K562 (cell line): ENCODE measurements around the gene DAZAP1. TPM values are rescaled to one million over a fixed set of nuclear protein-coding genes. Genes with fewer than 3 reads are reported as not detected.

Source experiments
- CBX1 ChIP-seq: sonication (generic); IDR thresholded peaks from 2 replicates; pipeline ENCODE4 v1.6.1; 2016; ENCODE audit warnings: antibody characterized with exemption, low read depth, mild to moderate bottlenecking
- CHCHD3 ChIP-seq: fragments of 250-450 bp; sonication (Bioruptor Pico); IDR thresholded peaks from 2 replicates; pipeline ENCODE4 v2.1.2; 2022; ENCODE audit warnings: mild to moderate bottlenecking
- HLTF ChIP-seq: fragments of 450-650 bp; IDR thresholded peaks from 2 replicates; pipeline ENCODE4 v1.6.1; 2016
- MIER1 ChIP-seq: fragments of 450-650 bp; IDR thresholded peaks from 2 replicates; pipeline ENCODE4 v1.6.1; 2016; ENCODE audit warnings: antibody characterized with exemption, mild to moderate bottlenecking, low read depth
- MTA3 ChIP-seq: fragments of 450-650 bp; formaldehyde crosslinking; IDR thresholded peaks from 2 replicates; pipeline ENCODE4 v1.6.1; 2017; ENCODE audit warnings: mild to moderate bottlenecking, borderline replicate concordance
- MYC ChIP-seq, 2 experiments: fragments of 250-450 bp in 1 of 2; sonication (Bioruptor Pico) in 1 of 2; IDR thresholded peaks; 2 replicates each; pipeline versions ENCODE4 v1.5.1 to v1.6.1; 2012 to 2021; ENCODE audit warnings: low read depth in 2 of 2, borderline replicate concordance in 1 of 2, improper control_type of control experiment in 1 of 2, low read length in 1 of 2, mild to moderate bottlenecking in 1 of 2, moderate library complexity in 1 of 2
- MYNN ChIP-seq, 2 experiments: sonication (generic); formaldehyde crosslinking in 1 of 2; IDR thresholded peaks; 2 replicates each; pipeline versions ENCODE4 v1.5.0 to v1.6.1; 2016 to 2020; ENCODE audit warnings: antibody characterized with exemption in 1 of 2, missing genetic modification reagents in 1 of 2
- SUPT5H ChIP-seq: fragments of 450-650 bp; IDR thresholded peaks from 2 replicates; pipeline ENCODE4 v1.6.1; 2016
- ZNF316 ChIP-seq: fragments of 450-650 bp; IDR thresholded peaks from 2 replicates; pipeline ENCODE4 v1.6.1; 2016
- ZNF407 ChIP-seq: fragments of 450-650 bp; IDR thresholded peaks from 2 replicates; pipeline ENCODE4 v1.6.1; 2016; ENCODE audit warnings: low read depth
- polyA plus RNA-seq, 8 experiments: library from polyadenylated mRNA; depleted of rRNA in 4 of 8; stranded (reverse) in 5 of 8; unstranded in 3 of 8; fragments of >200 nt; fragmentation: Nextera tagmentation in 2 of 8; fragmentation: Illumina TruSeq in 1 of 8; extraction: Ambion mirVana in 2 of 8; extraction: Trizol in 1 of 8; gene quantifications; 2 replicates each; pipeline versions ENCODE4 v1.2.1 to v1.2.3, GENCODE V29; 2011 to 2014; ENCODE audit warnings: inconsistent platforms in 1 of 8, missing spikeins in 1 of 8
- total RNA-seq, 7 experiments: library from RNA; depleted of rRNA in 6 of 7; stranded (reverse); fragments of >200 nt in 6 of 7; fragmentation: Illumina TruSeq in 2 of 7; extraction: Trizol in 2 of 7; gene quantifications; 2 replicates each; pipeline versions ENCODE4 v1.2.1 to v1.2.3, GENCODE V29; 2011 to 2021; ENCODE audit warnings: low replicate concordance in 1 of 7
- TF ChIP-seq, protein P1 (sequence below), 2 experiments: fragments of 250-450 bp in 1 of 2; fragments of 450-650 bp in 1 of 2; sonication (Bioruptor Pico) in 1 of 2; IDR thresholded peaks; 2 replicates each; pipeline versions ENCODE4 v1.6.1 to v1.8.0; 2016 to 2021; ENCODE audit warnings: mild to moderate bottlenecking in 2 of 2, moderate library complexity in 2 of 2, missing compliant biosample characterization in 1 of 2, missing genetic modification characterization in 1 of 2
- TF ChIP-seq, protein P2 (sequence below): fragments of 250-450 bp; sonication (Bioruptor Pico); IDR thresholded peaks from 2 replicates; pipeline ENCODE4 v1.5.0; 2022; ENCODE audit warnings: mild to moderate bottlenecking
- TF ChIP-seq, protein P3 (sequence below): sonication (generic); formaldehyde crosslinking; IDR thresholded peaks from 2 replicates; pipeline ENCODE4 v1.8.0; 2022; ENCODE audit warnings: mild to moderate bottlenecking, missing genetic modification reagents

Gene DAZAP1
- total and polyA plus RNA-seq, 9 of the 15 experiments (the other 6 are each of a cell fraction or from before 2014, with no cell fraction given) = 10.8 to 289 (median 142) TPM

DNA sequence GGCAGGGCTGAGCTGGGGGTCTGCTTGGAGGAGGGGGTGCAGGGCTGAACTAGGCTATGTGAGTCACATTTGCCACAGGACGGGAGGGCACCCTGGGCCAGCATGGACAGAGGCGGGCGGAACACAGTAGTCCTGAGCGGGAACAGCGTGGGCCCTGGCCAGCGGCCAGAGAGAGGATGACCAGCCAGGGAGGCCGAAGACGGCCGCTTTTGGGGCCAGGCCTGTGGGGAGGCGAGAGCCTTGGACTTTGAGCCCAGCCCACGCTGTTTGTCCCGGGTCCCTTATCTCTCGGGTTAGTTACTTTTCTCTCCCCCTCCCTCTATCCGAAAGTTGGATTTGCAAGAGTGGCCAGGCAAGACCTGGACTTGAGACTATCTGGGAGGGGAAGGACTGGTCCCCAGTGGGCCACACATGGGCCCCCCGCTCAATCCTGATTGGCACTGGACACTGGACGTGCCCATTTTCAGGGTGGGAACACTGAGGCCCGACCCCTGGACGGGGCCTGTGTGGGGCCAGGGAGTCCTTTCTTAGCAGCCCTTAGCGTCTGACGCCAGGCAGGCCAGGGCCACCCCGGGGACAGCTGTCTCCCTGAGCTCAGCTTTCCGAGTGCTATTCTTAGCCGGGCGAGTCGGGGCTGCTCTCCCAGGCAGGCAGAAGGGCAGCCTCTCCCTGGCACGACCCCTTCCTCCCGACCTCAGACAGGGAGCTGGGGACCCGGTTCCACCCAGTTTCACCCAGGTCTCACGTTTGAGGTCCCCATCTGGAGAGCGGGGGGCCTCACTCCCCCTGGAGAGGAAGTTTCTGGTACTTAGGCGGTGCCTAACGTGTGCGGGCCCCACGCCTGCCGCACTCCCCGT lies 6.9 kb upstream of the DAZAP1 start (continued):
- TF ChIP-seq MYC (IDR thresholded peaks at IDR 0.05; ENCODE audit: low read depth, low read length) = no peak
- TF ChIP-seq MYC (CRISPR knock-in tag; IDR thresholded peaks at IDR 0.05; ENCODE audit: borderline replicate concordance, low read depth) = peak; percentile 39; the same call in 1 of the 2 replicates
- TF ChIP-seq, protein P1, sequence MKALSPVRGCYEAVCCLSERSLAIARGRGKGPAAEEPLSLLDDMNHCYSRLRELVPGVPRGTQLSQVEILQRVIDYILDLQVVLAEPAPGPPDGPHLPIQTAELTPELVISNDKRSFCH (CRISPR knock-in tag; IDR thresholded peaks at IDR 0.05) = no peak
- TF ChIP-seq, protein P1 (tag; IDR thresholded peaks at IDR 0.05) = peak; percentile 51; the same call in 1 of the 2 replicates
- TF ChIP-seq, protein P2, sequence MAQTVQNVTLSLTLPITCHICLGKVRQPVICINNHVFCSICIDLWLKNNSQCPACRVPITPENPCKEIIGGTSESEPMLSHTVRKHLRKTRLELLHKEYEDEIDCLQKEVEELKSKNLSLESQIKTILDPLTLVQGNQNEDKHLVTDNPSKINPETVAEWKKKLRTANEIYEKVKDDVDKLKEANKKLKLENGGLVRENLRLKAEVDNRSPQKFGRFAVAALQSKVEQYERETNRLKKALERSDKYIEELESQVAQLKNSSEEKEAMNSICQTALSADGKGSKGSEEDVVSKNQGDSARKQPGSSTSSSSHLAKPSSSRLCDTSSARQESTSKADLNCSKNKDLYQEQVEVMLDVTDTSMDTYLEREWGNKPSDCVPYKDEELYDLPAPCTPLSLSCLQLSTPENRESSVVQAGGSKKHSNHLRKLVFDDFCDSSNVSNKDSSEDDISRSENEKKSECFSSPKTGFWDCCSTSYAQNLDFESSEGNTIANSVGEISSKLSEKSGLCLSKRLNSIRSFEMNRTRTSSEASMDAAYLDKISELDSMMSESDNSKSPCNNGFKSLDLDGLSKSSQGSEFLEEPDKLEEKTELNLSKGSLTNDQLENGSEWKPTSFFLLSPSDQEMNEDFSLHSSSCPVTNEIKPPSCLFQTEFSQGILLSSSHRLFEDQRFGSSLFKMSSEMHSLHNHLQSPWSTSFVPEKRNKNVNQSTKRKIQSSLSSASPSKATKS (CRISPR knock-in tag) = no peak
- TF ChIP-seq SUPT5H = no peak
- TF ChIP-seq CHCHD3 (CRISPR knock-in tag) = no peak
- peak; percentile 13; the same call in 1 of the 2 replicates for TF ChIP-seq MYNN (IDR thresholded peaks at IDR 0.05)
- TF ChIP-seq MYNN (CRISPR knock-in tag; IDR thresholded peaks at IDR 0.05) = no peak
- TF ChIP-seq, protein P3, sequence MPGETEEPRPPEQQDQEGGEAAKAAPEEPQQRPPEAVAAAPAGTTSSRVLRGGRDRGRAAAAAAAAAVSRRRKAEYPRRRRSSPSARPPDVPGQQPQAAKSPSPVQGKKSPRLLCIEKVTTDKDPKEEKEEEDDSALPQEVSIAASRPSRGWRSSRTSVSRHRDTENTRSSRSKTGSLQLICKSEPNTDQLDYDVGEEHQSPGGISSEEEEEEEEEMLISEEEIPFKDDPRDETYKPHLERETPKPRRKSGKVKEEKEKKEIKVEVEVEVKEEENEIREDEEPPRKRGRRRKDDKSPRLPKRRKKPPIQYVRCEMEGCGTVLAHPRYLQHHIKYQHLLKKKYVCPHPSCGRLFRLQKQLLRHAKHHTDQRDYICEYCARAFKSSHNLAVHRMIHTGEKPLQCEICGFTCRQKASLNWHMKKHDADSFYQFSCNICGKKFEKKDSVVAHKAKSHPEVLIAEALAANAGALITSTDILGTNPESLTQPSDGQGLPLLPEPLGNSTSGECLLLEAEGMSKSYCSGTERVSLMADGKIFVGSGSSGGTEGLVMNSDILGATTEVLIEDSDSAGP (CRISPR knock-in tag) = no peak
- no peak for TF ChIP-seq ZNF407
- no peak for TF ChIP-seq MTA3
- TF ChIP-seq MIER1 = 0 out of 2 replicates have a peak, but pooled peaks have one; percentile 29
- TF ChIP-seq ZNF316 = no peak
- peak; percentile 97 for TF ChIP-seq CBX1
- 0 out of 2 replicates have a peak, but pooled peaks have one; percentile 14 for TF ChIP-seq HLTF
